ENCODE measurements around the gene RPTOR.

GRCh38 chr17:80746262-80746935, 201.8 kb downstream of the RPTOR start:
- no peak for TF ChIP-seq CTCF (IDR thresholded peaks at IDR 0.05)
- TF ChIP-seq GABPA (IDR thresholded peaks at IDR 0.05; ENCODE audit: low read depth), result no peak
- TF ChIP-seq RCOR1 (IDR thresholded peaks at IDR 0.05; ENCODE audit: low read length), result no peak
- no peak for TF ChIP-seq POLR2AphosphoS5 (IDR thresholded peaks at IDR 0.05; ENCODE audit: low read depth, low read length)
- no peak for TF ChIP-seq RFX5 (IDR thresholded peaks at IDR 0.05; ENCODE audit: low read length)
- TF ChIP-seq MAX (IDR thresholded peaks at IDR 0.05; ENCODE audit: low read depth), result no peak
- TF ChIP-seq REST (IDR thresholded peaks at IDR 0.05; ENCODE audit: low read depth, low read length), result no peak
- TF ChIP-seq ZBTB33 (IDR thresholded peaks at IDR 0.05; ENCODE audit: borderline replicate concordance, low read depth), result no peak
- TF ChIP-seq MXI1 (IDR thresholded peaks at IDR 0.05; ENCODE audit: low read depth, low read length), result no peak
